ENCODE results near the gene CEP43.

GRCh38 chr6:167034056-167034455 lies 34.9 kb downstream of the CEP43 start:
- TF ChIP-seq CTCF (IDR thresholded peaks at IDR 0.05) (no peak), POLR2A (IDR thresholded peaks at IDR 0.05) (no peak)
